NK-92 (cell line): ENCODE measurements around the gene ABCB1.
"Not testable (repeated sequence)": the region's sequence is repeated elsewhere in the genome, so short reads cannot be mapped to it uniquely, and the experiment has no call there.

Experiments
- DNase-seq: peaks from one replicate; lab custom pipeline; 2025; ENCODE audit not compliant: unreplicated experiment; lab: John Stamatoyannopoulos, UW

ABCB1 gene

GRCh38 chr7:87575521-87575920 is 25.2 kb downstream of the ABCB1 start:
- DNase-seq = no peak

GRCh38 chr7:87574630-87575029 is 26.1 kb downstream of the ABCB1 start:
- DNase-seq = no peak

DNA sequence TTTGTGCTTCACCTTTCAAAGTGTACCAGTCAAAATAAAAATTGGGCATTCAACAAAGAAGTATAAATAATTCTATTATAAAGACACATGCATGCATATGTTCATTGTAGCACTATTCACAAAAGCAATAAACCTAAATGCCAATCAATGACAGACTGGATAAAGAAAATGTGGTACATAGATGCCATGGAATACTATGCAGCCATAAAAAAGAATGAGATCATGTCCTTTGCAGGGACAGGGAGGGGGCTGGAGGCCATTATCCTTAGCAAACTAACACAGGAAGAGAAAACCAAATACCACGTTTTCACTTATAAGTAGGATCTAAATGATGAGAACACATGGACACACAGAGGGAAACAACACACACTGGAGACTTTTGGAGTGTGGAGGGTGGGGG is 28.2 kb downstream of the ABCB1 start:
- DNase-seq = not testable (repeated sequence)

DNA sequence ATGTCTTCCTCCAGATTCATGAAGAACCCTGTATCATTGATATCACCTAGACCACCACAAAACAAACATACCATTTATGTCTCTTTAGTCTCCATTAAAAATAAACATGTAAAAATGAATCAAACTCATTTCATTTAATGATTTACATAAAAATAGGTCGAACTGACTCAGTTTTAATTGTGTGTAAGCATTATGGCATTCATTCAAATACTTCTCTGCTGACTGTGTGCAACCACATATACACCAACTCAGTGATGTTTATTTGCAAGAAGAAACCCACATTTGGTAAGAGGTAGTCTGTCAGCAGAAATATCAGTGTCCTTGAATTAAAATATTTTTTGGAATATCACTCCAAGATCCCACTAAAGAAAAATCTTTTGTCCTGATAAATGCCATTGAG is 30.5 kb downstream of the ABCB1 start:
- DNase-seq = no peak

DNA sequence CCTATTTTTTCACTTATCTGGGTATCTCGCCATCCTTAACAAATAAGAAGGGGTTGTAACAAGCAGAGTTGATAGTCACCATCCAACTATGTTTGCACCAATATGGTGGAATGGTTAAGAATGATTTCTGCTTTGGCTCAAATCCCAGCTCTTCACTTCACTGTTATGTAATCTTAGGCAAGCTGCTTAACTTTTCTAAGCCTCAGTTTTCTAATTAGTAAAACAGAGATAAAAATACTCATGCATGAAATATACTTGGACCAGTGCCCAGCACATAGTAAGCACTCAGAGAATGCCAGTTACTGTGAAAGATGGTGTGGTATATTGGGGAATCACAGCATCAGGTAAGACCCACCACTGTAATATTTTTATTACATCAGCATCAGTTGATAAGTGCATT is 33.6 kb downstream of the ABCB1 start:
- DNase-seq = no peak

DNA sequence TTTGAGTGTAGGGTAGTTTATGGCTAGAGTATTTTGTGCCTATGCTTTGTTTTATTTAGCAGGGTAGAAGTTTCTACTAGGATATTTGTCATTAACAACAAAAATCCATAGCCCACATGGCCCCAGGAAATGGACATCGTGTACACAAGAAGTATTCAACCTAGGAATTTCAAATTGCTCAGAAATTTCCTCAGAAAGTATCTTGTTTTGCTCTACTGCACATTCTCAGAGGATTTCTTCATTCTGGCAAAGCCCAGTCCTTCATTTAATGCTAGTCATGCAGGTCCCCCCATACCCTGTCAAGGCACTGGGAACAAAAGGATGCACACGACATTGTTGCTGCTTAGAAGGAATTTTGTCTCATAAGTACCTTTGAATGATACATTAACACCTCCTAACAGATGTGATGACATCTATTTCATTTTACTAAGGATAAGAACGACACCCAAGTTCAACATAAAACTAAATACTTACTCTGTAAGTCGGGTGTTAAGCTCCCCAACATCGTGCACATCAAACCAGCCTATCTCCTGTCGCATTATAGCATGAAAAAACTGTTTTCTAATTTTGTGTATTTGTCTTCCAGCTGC is 34.3 kb downstream of the ABCB1 start:
- DNase-seq = no peak

GRCh38 chr7:87565877-87566276 is 34.8 kb downstream of the ABCB1 start:
- DNase-seq = no peak

- DNase-seq = no peak
Observed at GRCh38 chr7:87564296-87564963, 36.3 kb downstream of the ABCB1 start.

DNA sequence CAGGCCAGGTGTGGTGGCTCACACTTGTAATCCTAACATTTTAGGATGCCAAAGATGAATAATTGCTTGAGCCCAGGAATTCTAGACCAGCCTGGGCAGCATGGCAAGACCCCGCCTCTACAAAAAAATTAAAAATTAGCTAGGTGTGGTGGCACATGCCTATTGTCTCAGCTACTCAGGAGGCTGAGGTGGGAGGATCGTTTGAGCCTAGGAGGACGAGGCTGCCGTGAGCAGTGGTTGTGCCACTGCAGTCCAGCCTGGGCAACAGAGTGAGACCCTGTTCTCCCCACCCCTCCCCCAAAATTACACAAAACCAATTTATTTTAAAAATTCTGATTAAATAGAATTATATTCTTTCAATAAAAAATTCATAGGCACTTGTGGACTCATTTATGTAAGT is 39.0 kb downstream of the ABCB1 start:
- no peak for DNase-seq

DNA sequence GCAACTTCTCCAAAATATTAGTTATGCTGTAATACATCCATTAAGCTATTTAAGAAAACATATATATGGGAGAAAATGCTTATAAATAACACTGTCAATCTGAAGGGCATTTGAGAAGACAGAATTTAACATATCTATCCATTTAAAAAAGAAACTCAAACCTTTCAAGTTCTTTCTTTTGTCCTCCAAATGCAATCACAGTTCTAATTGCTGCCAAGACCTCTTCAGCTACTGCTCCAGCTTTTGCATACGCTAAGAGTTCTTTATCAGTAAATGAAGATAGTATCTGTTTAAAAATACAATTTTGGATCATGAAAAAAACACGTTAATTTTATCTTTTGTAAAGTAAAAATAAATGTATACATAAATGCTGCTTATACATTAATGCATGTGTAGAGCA is 39.6 kb downstream of the ABCB1 start:
- DNase-seq = no peak

DNA sequence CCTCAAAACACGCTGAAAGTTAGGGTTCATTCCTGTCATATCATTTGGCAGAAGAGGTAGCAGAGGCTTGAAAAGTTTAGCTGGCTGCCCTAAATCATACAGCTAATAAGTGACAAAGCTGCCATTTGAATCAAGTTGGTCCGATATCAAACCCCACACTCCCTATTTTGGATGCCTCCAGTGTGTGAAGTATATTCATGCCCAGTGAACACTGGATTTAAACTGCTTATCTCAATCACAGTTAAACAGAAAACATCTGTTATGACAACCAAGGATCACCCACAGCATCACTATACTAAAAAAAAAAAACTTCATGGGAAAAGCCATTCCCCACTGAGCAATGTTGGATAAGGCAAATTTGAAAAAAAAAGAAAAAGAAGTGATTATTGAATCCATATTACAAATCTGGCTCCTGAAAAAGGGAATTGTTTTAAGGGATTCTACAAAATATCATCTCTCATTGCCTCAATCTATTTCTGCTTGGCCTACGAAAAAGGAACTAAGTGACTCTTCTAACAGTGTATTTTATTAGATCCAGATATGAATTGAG is 48.3 kb downstream of the ABCB1 start:
- no peak for DNase-seq

GRCh38 chr7:87548123-87548919 is 52.4 kb downstream of the ABCB1 start:
- DNase-seq = no peak

DNA sequence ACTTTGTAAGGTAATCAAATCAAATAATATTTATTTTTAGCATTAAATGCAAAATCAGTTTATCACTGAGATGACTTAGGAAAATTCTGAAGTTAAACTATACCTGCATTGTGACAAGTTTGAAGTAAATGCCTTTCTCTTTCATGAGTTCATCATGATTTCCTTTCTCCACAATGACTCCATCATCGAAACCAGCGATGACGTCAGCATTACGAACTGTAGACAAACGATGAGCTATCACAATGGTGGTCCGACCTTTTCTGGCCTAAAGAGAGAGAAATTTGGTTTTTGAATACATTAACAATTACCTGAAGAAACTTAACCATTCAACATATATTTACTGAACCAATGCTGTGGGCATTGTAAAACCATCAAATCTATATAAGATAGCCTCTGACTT is 54.9 kb downstream of the ABCB1 start:
- no peak for DNase-seq

DNA sequence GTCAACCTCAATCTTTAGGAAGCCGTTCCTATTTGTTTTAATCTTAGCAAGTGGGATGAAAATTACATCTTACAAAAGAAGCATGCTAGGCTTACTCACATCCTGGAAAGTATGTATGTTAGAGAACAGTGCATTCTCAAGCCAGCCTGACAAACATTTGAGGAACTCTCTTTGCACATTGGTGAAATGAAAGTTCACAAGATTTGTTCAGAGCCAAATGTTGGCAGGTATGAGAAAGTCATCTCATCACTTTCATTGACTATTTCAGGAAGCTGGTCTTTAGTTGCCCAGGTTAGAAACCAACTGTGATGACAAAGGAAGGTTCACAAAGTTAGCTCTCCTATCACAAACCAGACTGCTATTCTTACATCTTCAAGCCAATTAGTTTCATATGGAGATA is 57.1 kb downstream of the ABCB1 start:
- no peak for DNase-seq

- DNase-seq = no peak
Observed at GRCh38 chr7:87541648-87542047, 59.0 kb downstream of the ABCB1 start.

DNA sequence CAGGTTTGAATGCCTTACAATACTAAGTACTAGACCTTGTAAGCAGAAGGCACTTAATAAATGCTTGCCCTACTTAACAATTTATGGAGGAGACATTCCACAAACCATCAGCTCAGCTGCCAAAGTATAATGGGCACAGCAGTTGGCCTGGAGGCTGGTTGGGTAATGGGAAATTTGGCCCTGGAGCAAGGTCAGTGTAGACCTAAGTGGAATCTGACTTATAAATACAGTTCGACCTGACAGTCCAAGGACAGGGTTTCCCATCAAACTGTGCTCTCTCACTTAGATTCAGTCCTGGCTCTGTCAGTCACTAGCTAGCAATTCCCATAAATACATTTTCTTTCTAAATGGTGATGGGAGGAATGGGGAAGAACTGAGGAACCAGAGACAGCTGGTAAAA is 62.6 kb downstream of the ABCB1 start:
- no peak for DNase-seq

DNA sequence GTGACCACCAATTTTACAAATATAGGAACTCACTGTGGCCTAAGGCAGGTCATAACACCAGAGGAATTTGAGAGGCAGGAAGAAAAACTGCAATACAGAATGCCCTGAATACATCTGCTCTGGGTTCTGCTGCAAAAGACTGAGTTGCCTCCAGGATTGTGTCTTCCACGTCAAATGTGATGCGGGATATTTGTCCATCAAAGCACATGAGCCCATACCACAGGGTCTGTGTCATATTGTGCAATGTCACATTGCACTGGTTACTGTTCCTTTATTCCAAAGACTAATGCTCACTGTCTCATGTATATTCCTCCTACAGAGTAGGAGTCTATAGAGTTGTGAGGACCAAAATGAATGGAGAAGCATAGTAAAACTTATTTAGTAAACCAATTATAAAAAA is 66.6 kb downstream of the ABCB1 start:
- no peak for DNase-seq

DNA sequence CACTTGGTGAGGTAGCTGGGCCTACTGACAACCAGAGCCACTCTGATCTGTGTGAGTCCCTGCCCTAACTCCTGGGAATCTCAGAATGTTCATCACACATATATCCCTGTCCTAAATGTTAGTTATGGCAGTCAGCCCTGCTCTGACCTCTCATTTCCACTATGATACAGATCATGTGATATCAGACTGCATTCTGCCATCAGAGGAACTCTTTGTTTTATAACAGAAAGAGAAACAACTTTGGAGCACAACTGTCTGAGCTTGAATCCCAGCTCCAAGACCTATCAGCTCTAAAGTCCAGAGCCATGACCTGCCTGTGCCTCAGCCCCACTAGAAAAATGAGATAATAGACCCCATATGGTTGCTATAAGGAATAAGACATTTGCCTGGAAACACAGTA is 70.6 kb downstream of the ABCB1 start:
- no peak for DNase-seq

DNA sequence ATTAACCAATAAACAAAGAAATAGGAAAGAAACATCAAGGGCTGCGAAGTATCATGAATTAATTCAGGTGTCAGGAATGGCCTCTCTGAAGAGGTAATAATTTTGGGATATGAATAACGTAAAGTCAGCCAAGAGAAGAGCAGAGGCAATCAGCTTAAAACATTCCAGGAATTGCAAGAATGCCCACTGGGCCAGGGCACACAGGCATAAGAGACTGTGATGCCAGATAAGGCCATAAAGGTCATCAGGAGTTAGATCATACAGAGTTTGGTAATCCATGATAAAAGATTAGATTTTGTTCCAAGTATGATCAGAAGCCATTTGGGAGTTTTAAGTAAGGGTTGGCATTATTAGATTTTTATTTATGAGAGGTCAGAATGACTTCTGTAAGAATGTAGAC is 72.0 kb downstream of the ABCB1 start:
- no peak for DNase-seq

DNA sequence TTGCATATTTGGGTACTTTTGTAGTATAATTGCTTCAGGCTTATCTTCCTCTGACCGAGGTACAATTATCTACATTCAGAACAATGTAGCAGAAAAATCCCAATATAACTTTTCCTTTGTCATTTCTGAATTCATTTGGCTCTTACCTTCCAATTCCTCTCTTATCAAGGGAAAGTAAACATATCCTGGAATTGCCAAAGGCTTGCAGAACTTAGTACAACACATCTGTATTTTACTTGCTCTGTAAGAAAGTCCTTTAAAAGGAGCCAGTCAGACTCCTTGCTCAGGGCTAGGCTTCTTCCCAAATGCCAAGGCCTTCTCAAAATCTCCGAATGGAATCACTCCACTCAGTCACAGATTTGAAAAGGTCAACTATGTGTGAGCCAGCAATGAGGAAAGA is 81.9 kb downstream of the ABCB1 start:
- no peak for DNase-seq

- no peak for DNase-seq
Observed at GRCh38 chr7:87517891-87518290, 82.8 kb downstream of the ABCB1 start.

DNA sequence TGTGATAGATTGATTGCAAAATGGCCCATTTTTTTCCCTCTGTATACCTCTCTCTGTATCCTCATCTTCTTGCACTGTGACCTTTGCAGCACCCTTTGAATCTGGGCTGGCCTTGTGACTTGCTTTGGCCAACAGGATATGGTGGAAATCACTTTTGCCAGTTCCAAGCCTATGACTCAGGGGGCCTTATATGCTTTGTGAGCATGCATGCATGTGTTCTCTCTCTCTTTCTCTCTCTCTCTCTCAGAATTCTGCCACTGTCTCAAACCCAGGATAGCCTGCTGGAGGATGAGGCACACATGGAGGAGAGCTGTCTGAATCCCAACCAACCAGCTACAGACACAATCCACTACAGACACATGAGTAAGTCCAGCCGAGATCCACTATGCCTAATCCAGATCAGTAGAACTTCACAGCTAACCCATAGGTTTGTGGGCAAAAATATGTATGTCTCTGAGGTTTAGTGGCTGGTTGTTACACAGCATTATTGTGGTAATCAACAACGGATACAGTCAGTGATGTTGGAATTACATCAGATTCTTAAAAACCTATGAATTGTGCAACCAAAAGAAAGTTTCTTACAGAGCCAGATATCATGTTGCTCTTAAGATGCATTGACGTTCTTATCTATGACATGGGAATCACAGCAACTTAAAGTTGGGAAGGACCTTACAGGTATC is 83.4 kb downstream of the ABCB1 start:
- no peak for DNase-seq
